Esophagus squamous epithelium (tissue), 5 donors: Measurements from ENCODE around the gene COG3. TPM values are rescaled to one million over a fixed set of nuclear protein-coding genes. Genes with fewer than 3 reads are reported as not detected.

Experiments used
- DNase-seq: peaks from one replicate; lab custom pipeline; 2025; lab: John Stamatoyannopoulos, UW
- H3K27ac ChIP-seq, 4 donors: fragments of 200-600 bp; sonication (generic); one replicate each; pipeline ENCODE4 v1.5.1; 2016 to 2019; ENCODE audit warnings: mild to moderate bottlenecking in 1 of 4
- H3K27me3 ChIP-seq, 4 donors: fragments of 200-600 bp; sonication (generic); 1 replicate in 3 of 4; 2 replicates in 1 of 4; pipeline versions ENCODE4 v1.5.1 to v1.6.0; 2017 to 2021; ENCODE audit warnings: antibody characterized with exemption in 1 of 4
- H3K36me3 ChIP-seq, 3 donors: fragments of 200-600 bp; sonication (generic); one replicate each; pipeline ENCODE4 v1.5.1; 2016 to 2019
- H3K4me1 ChIP-seq, 3 donors: fragments of 200-600 bp; sonication (generic); one replicate each; pipeline ENCODE4 v1.5.1; 2017 to 2019
- H3K4me3 ChIP-seq, 4 donors: fragments of 200-600 bp; sonication (generic); 1 replicate in 3 of 4; 2 replicates in 1 of 4; pipeline ENCODE4 v1.5.1; 2016 to 2019; ENCODE audit warnings: mild to moderate bottlenecking in 2 of 4, moderate library complexity in 1 of 4
- H3K9me3 ChIP-seq, 3 donors: fragments of 200-600 bp; sonication (generic); one replicate each; pipeline ENCODE4 v1.5.1; 2016 to 2019
- CTCF ChIP-seq, 6 experiments: fragments of 450-650 bp in 4 of 6; fragments of 200-600 bp in 2 of 6; sonication (generic) in 2 of 6; IDR thresholded peaks; one replicate each; pipeline ENCODE4 v1.5.1; 2016 to 2019; ENCODE audit warnings: antibody characterized with exemption in 6 of 6, mild to moderate bottlenecking in 4 of 6, moderate library complexity in 4 of 6
- POLR2A ChIP-seq, 4 donors: fragments of 450-650 bp; IDR thresholded peaks; one replicate each; pipeline ENCODE4 v1.6.1; 2017; ENCODE audit warnings: antibody characterized with exemption in 4 of 4, mild to moderate bottlenecking in 4 of 4, moderate library complexity in 3 of 4
- WGBS, 2 donors: methylation state at CpG; one replicate each; pipeline ENCODE4 v1.1.5; 2018; 5-methylcytosine and 5-hydroxymethylcytosine counted together
- intact Hi-C: fragments of 100-400 bp; cut with DNase I; formaldehyde crosslinking; loops from one replicate; pipeline ENCODE4 v1.15.0; 2022
- total RNA-seq, 4 donors: library from RNA; depleted of rRNA; stranded (reverse); fragments of >200 nt; gene quantifications; one replicate each; pipeline ENCODE4 v1.1.0, GENCODE V29; 2016
- donor health status: DM: yes; HTN: yes; CAD: no.

COG3 gene
- total RNA-seq, 4 donors from 2014 or later, result 16.5 to 26.3 (median 21.5) TPM

- WGBS, 2 donors, result 92 to 100% methylated on average over 1 to 2 of the region's 2 CpGs
- intact Hi-C loops, result no loop called here
- H3K9me3 ChIP-seq, result no peaks in the 10 kb centered on the region
- peaks cover 5 to 28% (median 13%) of the 10 kb centered on the region in 3 donors for H3K36me3 ChIP-seq
- TF ChIP-seq CTCF (IDR thresholded peaks at IDR 0.05), result no peak
- TF ChIP-seq POLR2A (IDR thresholded peaks at IDR 0.05), result no peak
- no peaks in the 10 kb centered on the region for H3K4me1 ChIP-seq
- no peaks in the 10 kb centered on the region for H3K27me3 ChIP-seq
- no peak overlapping the region for H3K27ac ChIP-seq
- no peak for DNase-seq
- H3K4me3 ChIP-seq, result no peak overlapping the region
These were observed 73.6 kb downstream of the COG3 start for GRCh38 chr13:45538382-45538781.

DNA sequence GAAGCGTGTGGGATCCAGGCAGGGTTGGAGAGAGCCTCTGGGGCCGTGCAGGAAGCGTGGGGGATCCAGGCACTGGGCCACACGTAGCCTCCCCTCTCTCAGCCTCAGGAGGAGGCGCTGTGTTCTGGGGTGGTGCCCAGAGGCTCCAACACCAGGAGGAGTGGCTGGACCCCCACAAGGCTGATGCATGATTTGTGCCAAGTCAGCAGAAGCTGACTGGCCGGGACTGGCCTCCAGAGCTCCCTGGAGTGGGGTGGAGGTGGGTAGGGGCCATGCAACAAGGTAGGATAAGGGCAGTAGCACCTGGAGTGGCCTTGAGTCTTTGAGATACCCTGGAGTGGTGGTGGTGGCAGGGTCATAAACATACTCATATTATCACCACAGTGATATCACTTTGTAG, 75.5 kb downstream of the COG3 start:
- H3K27ac ChIP-seq, result no peak overlapping the region
- H3K9me3 ChIP-seq, result no peaks in the 10 kb centered on the region
- H3K4me1 ChIP-seq, result no peaks in the 10 kb centered on the region
- DNase-seq, result no peak
- WGBS, 2 donors, result 76 to 86% methylated on average over 3 to 4 of the region's 6 CpGs
- H3K36me3 ChIP-seq, result peaks cover 0 to 10% (median 0%) of the 10 kb centered on the region in 3 donors
- TF ChIP-seq POLR2A (IDR thresholded peaks at IDR 0.05), result no peak
- intact Hi-C loops, result no loop called here
- no peak overlapping the region for H3K4me3 ChIP-seq
- H3K27me3 ChIP-seq, result no peaks in the 10 kb centered on the region

GRCh38 chr13:45540864-45541263, 76.1 kb downstream of the COG3 start:
- 66 to 81% methylated on average over 10 of the region's 10 CpGs for WGBS, 2 donors
- H3K9me3 ChIP-seq, result no peaks in the 10 kb centered on the region
- no peak overlapping the region for H3K4me3 ChIP-seq
- H3K4me1 ChIP-seq, result no peaks in the 10 kb centered on the region
- DNase-seq, result no peak
- intact Hi-C loops, result no loop called here
- no peak overlapping the region for H3K27ac ChIP-seq
- TF ChIP-seq CTCF (IDR thresholded peaks at IDR 0.05) (no peak), POLR2A (IDR thresholded peaks at IDR 0.05) (no peak)
- no peaks in the 10 kb centered on the region for H3K27me3 ChIP-seq
- H3K36me3 ChIP-seq, result peaks cover 0 to 3% (median 0%) of the 10 kb centered on the region in 3 donors

GRCh38 chr13:45541806-45542205, 77.1 kb downstream of the COG3 start:
- 77 to 80% methylated on average over 1 to 3 of the region's 11 CpGs for WGBS, 2 donors
- no peaks in the 10 kb centered on the region for H3K4me1 ChIP-seq

GRCh38 chr13:45542391-45542790, 77.7 kb downstream of the COG3 start:
- no peaks in the 10 kb centered on the region for H3K27me3 ChIP-seq
- H3K36me3 ChIP-seq, result no peaks in the 10 kb centered on the region
- no peak for TF ChIP-seq POLR2A (IDR thresholded peaks at IDR 0.05)
- TF ChIP-seq CTCF (IDR thresholded peaks at IDR 0.05), result no peak
- H3K4me3 ChIP-seq, result no peak overlapping the region
- H3K4me1 ChIP-seq, result no peaks in the 10 kb centered on the region
- intact Hi-C loops, result no loop called here
- no peak overlapping the region for H3K27ac ChIP-seq
- H3K9me3 ChIP-seq, result no peaks in the 10 kb centered on the region
- DNase-seq, result no peak
- WGBS, 2 donors, result 57 to 76% methylated on average over 4 of the region's 8 CpGs

More at GRCh38 chr13:45541806-45542205, 77.1 kb downstream of the COG3 start:
- Histone ChIP-seq H3K27me3 (no peaks in the 10 kb centered on the region), H3K9me3 (no peaks in the 10 kb centered on the region), H3K4me3 (no peak overlapping the region), H3K36me3 (no peaks in the 10 kb centered on the region), H3K27ac (no peak overlapping the region)
- intact Hi-C loops, result no loop called here
- no peak for DNase-seq
- TF ChIP-seq POLR2A (IDR thresholded peaks at IDR 0.05) (no peak), CTCF (IDR thresholded peaks at IDR 0.05) (no peak)

DNA sequence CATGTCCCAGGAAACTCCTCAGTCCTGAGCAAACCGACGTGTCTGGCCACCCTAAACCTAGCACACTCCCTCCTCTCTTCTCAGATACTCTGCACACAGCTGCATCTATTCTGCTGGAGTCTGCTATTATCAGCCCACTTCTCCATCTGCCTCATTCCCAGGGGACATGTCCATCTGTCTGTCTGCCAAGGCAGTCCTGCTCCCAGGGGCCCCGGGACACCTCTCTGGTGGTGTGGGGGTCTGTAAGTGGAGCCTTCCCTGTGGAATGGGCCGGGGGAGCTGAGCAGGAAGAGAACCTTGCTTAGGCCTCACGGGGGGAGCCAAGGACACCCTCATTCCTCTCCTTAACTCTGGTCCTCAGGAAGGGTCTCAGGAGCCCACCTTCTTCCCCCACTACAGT, 78.1 kb downstream of the COG3 start:
- Histone ChIP-seq H3K27me3 (peaks cover 0 to 3% (median 0%) of the 10 kb centered on the region in 4 donors), H3K27ac (no peak overlapping the region), H3K4me1 (no peaks in the 10 kb centered on the region), H3K36me3 (no peaks in the 10 kb centered on the region), H3K9me3 (no peaks in the 10 kb centered on the region), H3K4me3 (no peak overlapping the region)
- intact Hi-C loops, result no loop called here
- WGBS, 2 donors, result 77 to 94% methylated on average over 2 to 5 of the region's 5 CpGs
- no peak for DNase-seq
- no peak for TF ChIP-seq CTCF (IDR thresholded peaks at IDR 0.05)
- TF ChIP-seq POLR2A (IDR thresholded peaks at IDR 0.05), result no peak
